Heart right ventricle (tissue), 16 donors: Measurements from ENCODE around the gene DNAJC15. TPM values are rescaled to one million over a fixed set of nuclear protein-coding genes. Genes with fewer than 3 reads are reported as not detected.

Source experiments
- ATAC-seq, 8 donors: fragments of 200-7000 bp; cut with Tn5 transposase; one replicate each; pipeline ENCODE4 v1.9.1; 2020; ENCODE audit warnings: mild to moderate bottlenecking in 8 of 8, moderate library complexity in 8 of 8, moderate number of reproducible peaks in 1 of 8
- DNase-seq, 2 donors: peaks; one replicate each; pipeline ENCODE4 v3.0.0-alpha.2; 2020
- H3K27ac ChIP-seq, 10 donors: fragments of 200-600 bp; sonication (generic) in 2 of 10; one replicate each; pipeline versions ENCODE4 v1.5.0 to v1.8.0; 2020 to 2022; ENCODE audit warnings: mild to moderate bottlenecking in 3 of 10
- H3K27me3 ChIP-seq, 7 donors: fragments of 200-600 bp; one replicate each; pipeline ENCODE4 v1.8.0; 2021 to 2022; ENCODE audit warnings: mild to moderate bottlenecking in 2 of 7
- H3K36me3 ChIP-seq, 9 donors: fragments of 200-600 bp; sonication (generic) in 1 of 9; one replicate each; pipeline versions ENCODE4 v1.5.0 to v1.8.0; 2020 to 2022; ENCODE audit warnings: mild to moderate bottlenecking in 2 of 9
- H3K4me1 ChIP-seq, 9 donors: fragments of 200-600 bp; sonication (generic) in 1 of 9; one replicate each; pipeline versions ENCODE4 v1.5.0 to v1.8.0; 2020 to 2022; ENCODE audit warnings: mild to moderate bottlenecking in 4 of 9
- H3K4me3 ChIP-seq, 10 donors: fragments of 200-600 bp; sonication (generic) in 2 of 10; one replicate each; pipeline versions ENCODE4 v1.5.0 to v1.8.0; 2020 to 2022; ENCODE audit warnings: mild to moderate bottlenecking in 7 of 10, moderate library complexity in 2 of 10
- H3K9me3 ChIP-seq, 11 donors: fragments of 200-600 bp in 10 of 11; sonication (generic) in 2 of 11; one replicate each; pipeline versions ENCODE4 v1.5.0 to v1.8.0; 2013 to 2022; ENCODE audit warnings: mild to moderate bottlenecking in 2 of 11, control low read depth in 1 of 11, moderate library complexity in 1 of 11
- WGBS, 2 donors: extraction: QIAGEN DNeasy Blood & Tissue Kit; methylation state at CpG; one replicate each; pipeline ENCODE4 v1.1.7; 2013; ENCODE audit warnings: inconsistent platforms in 1 of 2; 5-methylcytosine and 5-hydroxymethylcytosine counted together
- intact Hi-C, 10 donors: fragments of 100-400 bp; cut with DNase I; formaldehyde crosslinking; loops; one replicate each; pipeline versions ENCODE4 v1.11.1 to v1.14.2; 2022
- polyA plus RNA-seq, 2 donors: library from polyadenylated mRNA; stranded (reverse); fragments of 200-250 nt; gene quantifications; one replicate each; pipeline ENCODE4 v1.2.3, GENCODE V29; 2013
- total RNA-seq, 10 donors: library from RNA; stranded (reverse); fragmentation: NEBNext Ultra II Directional in 3 of 10; extraction: Animal tissue kit (Norgen Biotek cat#: 25700) in 3 of 10; gene quantifications; one replicate each; pipeline versions ENCODE4 v1.2.1 to v1.2.4, GENCODE V29; 2021 to 2023
- TF ChIP-seq, protein P1 (sequence below), 9 donors: fragments of 200-600 bp; sonication (generic) in 2 of 9; IDR thresholded peaks; one replicate each; pipeline versions ENCODE4 v1.5.0 to v1.8.0; 2021 to 2022; ENCODE audit warnings: antibody characterized with exemption in 9 of 9, mild to moderate bottlenecking in 5 of 9, moderate library complexity in 1 of 9
- donor health status: Arrhythmogenic right ventricular cardiomyopathy.
- donor health status: ischemic (EF 13 %, LVEDD 7.1; RV severe dilation, severe dysfunction).
- donor health status: healthy with polysubstance abuse.
- donor health status: DM: no; HTN: yes; CAD: no.
- donor health status: DM: no; HTN: no; CAD: no.
- donor health status: ischemic (EF 25% LVEDD 6.9; RV normal size, moderate dysfunction).
- donor health status: ischemic (EF 25% LVEDD 5.7; RV mildly dilated, moderate dysfunction).
- donor health status: healthy.
- donor health status: DM: yes; HTN: yes; CAD: no.
- donor health status: Ischemic cardiomyopathy.
- donor health status: ischemic (EF 35%, LVEDD 5.7; RV mildly dilated, moderate dysfunction).
- donor health status: nonischemic (EF 11% LVEDD 7.7; RV severe dilation, severe dysfunction).
- donor health status: DM: yes; HTN: yes; CAD: no.
- donor health status: PGD.
- donor health status: ischemic (EF 29% LVEDD 5.4; RV normal size, mild dysfunction).
- donor health status: nonischemic (EF 23%, LVEDD 6.1; RV moderate dilation, normal function).

DNAJC15 gene
- total and polyA plus RNA-seq, 12 donors: 14.4 to 36.7 (median 28.1) TPM

DNA sequence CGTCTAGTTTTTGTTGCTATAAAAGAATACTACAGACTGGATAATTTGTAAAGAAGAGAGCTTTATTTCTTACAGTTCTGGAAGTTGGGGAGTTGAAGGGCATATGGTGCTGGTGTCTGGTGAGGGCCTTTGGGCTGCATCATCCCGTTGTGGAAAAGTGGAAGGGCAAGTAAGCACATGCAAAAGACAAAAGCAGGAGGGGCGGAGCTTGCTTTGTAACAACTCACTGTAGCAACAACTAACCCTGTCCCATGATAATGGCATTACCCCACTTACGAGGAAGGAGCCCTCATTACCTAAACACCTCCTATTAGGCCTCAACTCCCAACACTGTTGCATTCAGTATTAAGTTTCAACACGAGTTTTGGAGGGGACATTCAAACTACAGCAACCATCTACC lies 7.2 kb upstream of the DNAJC15 start:
- intact Hi-C loops: no loop called here
- H3K9me3 ChIP-seq: no peaks in the 10 kb centered on the region
- no peak for ATAC-seq
- WGBS, 2 donors: 89 to 91% methylated on average over 5 of the region's 5 CpGs
- no peaks in the 10 kb centered on the region for H3K4me1 ChIP-seq
- no peaks in the 10 kb centered on the region for H3K36me3 ChIP-seq
- H3K27ac ChIP-seq: no peak overlapping the region
- no peaks in the 10 kb centered on the region for H3K27me3 ChIP-seq
- no peak overlapping the region for H3K4me3 ChIP-seq
- TF ChIP-seq, protein P1, sequence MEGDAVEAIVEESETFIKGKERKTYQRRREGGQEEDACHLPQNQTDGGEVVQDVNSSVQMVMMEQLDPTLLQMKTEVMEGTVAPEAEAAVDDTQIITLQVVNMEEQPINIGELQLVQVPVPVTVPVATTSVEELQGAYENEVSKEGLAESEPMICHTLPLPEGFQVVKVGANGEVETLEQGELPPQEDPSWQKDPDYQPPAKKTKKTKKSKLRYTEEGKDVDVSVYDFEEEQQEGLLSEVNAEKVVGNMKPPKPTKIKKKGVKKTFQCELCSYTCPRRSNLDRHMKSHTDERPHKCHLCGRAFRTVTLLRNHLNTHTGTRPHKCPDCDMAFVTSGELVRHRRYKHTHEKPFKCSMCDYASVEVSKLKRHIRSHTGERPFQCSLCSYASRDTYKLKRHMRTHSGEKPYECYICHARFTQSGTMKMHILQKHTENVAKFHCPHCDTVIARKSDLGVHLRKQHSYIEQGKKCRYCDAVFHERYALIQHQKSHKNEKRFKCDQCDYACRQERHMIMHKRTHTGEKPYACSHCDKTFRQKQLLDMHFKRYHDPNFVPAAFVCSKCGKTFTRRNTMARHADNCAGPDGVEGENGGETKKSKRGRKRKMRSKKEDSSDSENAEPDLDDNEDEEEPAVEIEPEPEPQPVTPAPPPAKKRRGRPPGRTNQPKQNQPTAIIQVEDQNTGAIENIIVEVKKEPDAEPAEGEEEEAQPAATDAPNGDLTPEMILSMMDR (IDR thresholded peaks at IDR 0.05): no peak
- DNase-seq: no peak

DNA sequence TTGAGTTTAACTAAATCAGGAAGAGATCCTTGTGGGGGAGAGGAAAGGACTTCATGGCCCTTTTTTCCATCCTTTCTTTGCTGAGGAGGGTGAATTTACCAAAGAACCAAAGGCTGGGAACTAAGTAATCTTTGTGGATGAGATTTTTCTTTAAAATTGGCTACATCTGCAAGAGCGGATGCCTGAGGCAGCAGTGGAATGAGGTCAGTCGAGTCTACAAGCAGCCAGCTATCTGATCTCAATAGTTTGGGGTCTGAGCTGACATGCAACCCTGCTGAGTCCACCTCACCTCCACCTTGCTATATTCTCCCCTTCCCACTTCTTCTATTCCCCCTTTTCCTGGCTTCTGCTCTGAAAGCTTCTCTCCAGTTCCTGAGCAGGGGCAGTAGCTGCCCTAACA lies 3.6 kb upstream of the DNAJC15 start:
- Histone ChIP-seq H3K27ac (no peak overlapping the region), H3K4me3 (no peak overlapping the region), H3K4me1 (peaks cover 0 to 16% (median 5%) of the 10 kb centered on the region in 9 donors), H3K36me3 (no peaks in the 10 kb centered on the region), H3K27me3 (no peaks in the 10 kb centered on the region), H3K9me3 (no peaks in the 10 kb centered on the region)
- TF ChIP-seq, protein P1 (IDR thresholded peaks at IDR 0.05): no peak
- no peak for ATAC-seq
- intact Hi-C loops: loop anchor here in 1 of 10 donors (5.0 to 10.0 kb wide), 2 partner anchors 48 to 65 kb away; no protein-coding TSS in a partner anchor
- WGBS, 2 donors: 57 to 58% methylated on average over 2 of the region's 2 CpGs
- no peak for DNase-seq

DNA sequence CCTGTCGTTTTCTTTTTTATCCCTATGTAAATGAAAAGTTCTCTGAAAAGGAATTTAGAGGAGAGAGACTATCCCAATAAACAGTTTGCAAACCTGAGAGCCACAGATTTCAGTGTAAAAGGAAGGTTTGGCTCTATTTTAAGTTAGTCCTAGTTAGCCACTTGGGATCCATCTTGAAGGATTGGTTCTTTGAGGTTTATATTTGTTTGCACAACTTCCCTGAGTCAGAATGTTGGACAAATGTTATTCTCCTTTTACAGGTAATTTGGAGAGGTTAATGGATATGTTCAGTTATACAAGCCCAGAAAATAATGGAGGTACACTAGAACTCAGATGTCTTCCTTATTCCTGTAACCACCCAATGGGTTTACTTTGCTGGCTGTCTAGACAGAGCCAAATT lies 2.6 kb upstream of the DNAJC15 start:
- no peaks in the 10 kb centered on the region for H3K36me3 ChIP-seq
- no peaks in the 10 kb centered on the region for H3K27me3 ChIP-seq
- intact Hi-C loops: loop anchor here in 1 of 10 donors (5.0 to 10.0 kb wide), 2 partner anchors 48 to 64 kb away; no protein-coding TSS in a partner anchor
- no peak overlapping the region for H3K27ac ChIP-seq
- TF ChIP-seq, protein P1 (IDR thresholded peaks at IDR 0.05): no peak
- 78 to 79% methylated on average over 1 of the region's 1 CpG for WGBS, 2 donors
- H3K4me3 ChIP-seq: no peak overlapping the region
- no peaks in the 10 kb centered on the region for H3K9me3 ChIP-seq
- ATAC-seq: no peak
- DNase-seq: no peak
- H3K4me1 ChIP-seq: peaks cover 0 to 26% (median 11%) of the 10 kb centered on the region in 9 donors

DNA sequence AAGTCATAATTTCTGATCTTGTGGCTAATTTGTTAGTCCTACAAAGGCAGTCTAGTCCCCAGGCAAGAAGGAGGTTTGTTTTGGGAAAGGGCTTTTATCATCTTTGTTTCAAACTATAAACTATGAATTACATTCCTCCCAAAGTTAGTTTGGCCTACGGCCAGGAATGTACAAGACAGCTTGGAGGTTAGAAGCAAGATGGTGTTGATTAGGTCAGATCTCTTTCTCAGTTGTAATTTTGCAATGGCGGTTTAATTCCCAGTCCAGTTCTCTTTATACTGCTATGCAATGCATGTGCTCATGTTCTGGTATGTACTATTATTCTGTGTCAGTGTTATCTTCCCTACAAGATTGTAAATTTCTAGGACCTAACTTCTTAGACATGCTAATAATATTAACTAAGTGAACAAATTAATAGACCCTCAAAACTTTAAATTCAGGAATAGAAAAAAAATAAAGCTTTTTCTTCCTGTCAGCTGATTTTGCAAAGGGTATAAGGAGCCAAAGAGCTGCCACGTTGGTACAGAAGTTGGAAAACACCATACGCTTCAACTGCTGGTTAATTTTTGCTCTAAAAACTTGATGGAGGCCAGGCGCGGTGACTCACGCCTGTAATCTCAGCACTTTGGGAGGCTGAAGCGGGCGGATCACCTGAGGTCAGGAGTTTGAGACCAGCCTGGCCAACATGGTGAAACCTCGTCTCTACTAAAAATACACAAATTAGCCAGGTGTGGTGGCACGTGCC lies 1.3 kb upstream of the DNAJC15 start:
- Histone ChIP-seq H3K27me3 (no peaks in the 10 kb centered on the region), H3K36me3 (peaks cover 0 to 3% (median 0%) of the 10 kb centered on the region in 9 donors), H3K4me3 (no peak overlapping the region), H3K27ac (peak overlapping the region in 1 of 10 donors; percentile 83), H3K9me3 (no peaks in the 10 kb centered on the region), H3K4me1 (peaks cover 0 to 37% (median 17%) of the 10 kb centered on the region in 9 donors)
- no peak for ATAC-seq
- WGBS, 2 donors: 89% methylated on average over 11 of the region's 11 CpGs
- TF ChIP-seq, protein P1 (IDR thresholded peaks at IDR 0.05): no peak
- DNase-seq: no peak
- intact Hi-C loops: loop anchor here in 2 of 10 donors (2.0 to 10.0 kb wide), 3 partner anchors 29 to 63 kb away; partner anchors contain the start of gene EPSTI1 (in 1 of the 2)
